HG02885 (cell line): ENCODE results near the gene CABLES1.
A peak's percentile ranks its signal among the peaks of the same experiment; 100 is the strongest.
"Not testable (repeated sequence)": the region's sequence is repeated elsewhere in the genome, so short reads cannot be mapped to it uniquely, and the experiment has no call there.

Experiments
- ATAC-seq: cut with Tn5 transposase; IDR thresholded peaks from one replicate; pipeline ENCODE4 v1.9.1; 2021; ENCODE audit warnings: mild to moderate bottlenecking; ENCODE audit not compliant: unreplicated experiment, poor library complexity

The CABLES1 gene

DNA sequence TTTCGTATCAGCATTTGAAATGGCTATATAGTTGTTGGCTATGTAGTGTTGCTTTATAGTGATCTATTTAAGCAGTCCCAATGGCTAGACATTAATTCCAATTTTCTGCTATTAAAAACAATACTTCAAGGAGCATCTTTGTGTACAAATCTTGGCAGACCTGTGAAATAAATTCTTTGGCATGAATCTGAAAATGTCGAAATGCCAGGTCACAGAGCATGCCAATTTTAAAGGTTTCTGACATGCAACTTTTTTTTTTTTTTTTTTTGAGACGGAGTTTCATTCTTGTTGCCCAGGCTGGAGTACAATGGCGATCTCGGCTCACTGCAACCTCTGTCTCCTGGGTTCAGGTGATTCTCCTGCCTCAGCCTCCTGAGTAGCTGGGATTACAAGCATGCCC lies 26.8 kb upstream of the CABLES1 start:
- no peak for ATAC-seq

GRCh38 chr18:23109163-23109562 lies 26.1 kb upstream of the CABLES1 start:
- not testable (repeated sequence) for ATAC-seq

GRCh38 chr18:23113576-23113975 lies 21.7 kb upstream of the CABLES1 start:
- ATAC-seq = no peak

DNA sequence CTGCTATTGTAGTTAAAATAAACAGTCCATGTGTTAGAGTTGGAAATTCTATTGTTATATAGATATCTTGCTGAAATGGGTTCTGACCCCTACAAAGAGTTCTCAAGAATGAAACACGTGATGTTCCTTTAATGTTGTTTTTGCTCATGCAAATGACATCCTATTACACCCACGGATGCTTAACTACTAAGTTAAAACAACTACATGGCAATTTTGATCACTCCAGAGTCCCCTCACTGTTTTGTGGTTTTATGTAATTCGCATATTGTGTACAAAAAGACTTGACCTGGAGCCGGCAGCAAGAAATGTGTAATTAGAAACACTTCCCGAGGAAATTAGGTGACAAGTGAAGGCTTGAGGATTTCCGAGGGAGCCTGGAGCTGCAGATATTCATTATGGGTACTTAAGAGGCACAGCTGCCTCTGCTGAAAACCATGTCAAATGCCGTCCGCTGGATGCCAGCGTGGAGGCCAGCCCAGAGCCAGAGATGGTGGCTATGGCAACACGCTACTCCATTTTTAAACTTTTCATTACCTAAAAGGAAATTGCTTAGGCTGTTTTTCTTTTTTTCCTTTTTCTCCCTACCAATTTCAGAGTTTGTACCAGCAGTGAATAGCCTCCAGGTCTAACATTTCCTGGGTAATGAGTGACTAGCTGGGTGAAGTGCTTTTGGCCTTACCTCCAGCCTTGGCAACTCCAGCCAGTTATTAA lies 21.0 kb upstream of the CABLES1 start:
- ATAC-seq = no peak

- ATAC-seq = no peak
Observed at GRCh38 chr18:23114911-23115310, 20.4 kb upstream of the CABLES1 start.

GRCh38 chr18:23115683-23116096 lies 19.6 kb upstream of the CABLES1 start:
- no peak for ATAC-seq

DNA sequence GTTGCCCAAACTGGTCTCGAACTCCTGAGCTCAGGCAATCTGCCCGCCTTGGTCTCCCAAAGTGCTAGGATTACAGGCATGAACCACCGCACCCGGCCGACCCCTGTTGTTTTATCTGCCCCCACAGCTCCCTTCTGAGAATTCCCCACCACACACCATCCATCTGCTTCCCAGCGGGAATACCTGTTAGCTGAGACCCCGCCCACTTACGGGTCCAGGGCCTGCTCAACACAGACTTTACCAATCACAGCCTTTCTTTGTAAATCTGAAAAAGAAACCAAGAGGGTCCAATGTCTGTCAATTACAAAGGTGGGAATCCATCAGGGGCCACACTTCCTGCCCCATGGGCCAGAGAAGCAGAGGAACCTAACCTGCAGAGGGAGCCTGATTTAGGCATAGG lies 14.2 kb upstream of the CABLES1 start:
- ATAC-seq = no peak

DNA sequence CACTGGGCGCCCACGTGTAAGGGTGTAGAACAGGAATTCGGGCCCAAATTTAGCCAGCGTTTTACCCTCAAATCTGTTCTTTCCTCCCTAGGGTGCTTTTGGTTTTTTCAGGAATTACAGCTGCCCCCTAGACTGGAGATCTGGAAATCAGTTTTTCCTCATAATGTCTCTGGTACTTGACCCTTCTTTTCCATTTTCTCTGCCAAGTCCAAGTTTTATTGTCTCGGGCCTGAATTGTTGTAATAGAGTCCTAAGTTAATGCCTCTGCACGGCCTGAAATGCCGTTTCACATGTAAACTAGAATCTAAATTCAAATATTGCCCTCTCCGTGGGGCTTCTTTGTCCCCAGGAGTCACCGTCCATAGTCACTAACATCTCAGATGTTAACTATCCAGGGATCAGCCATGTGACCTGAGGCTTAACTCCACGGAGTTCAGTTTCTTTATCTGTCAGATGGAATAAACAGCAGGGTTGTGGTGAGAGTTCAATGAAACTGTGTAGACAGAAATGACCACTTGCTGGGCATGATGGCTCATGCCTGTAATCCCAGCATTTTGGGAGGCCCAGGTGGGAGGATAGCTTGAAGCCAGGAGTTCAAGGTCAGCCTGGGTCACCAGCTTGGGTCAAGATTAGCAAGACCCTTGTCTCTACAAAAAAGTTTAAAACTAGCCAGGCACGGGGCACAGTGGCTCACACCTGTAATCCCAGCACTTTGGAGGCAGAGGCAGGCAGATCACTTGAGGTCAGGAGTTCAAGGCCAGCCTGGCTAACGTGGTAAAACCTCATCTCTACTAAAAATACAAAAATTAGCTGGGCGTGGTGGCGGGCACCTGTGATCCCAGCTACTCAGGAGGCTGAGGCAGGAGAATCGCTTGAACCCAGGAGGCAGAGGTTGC lies 12.7 kb upstream of the CABLES1 start:
- ATAC-seq = no peak

GRCh38 chr18:23126376-23127056 lies 8.8 kb upstream of the CABLES1 start:
- no peak for ATAC-seq

GRCh38 chr18:23127090-23127489 lies 8.2 kb upstream of the CABLES1 start:
- ATAC-seq = no peak

DNA sequence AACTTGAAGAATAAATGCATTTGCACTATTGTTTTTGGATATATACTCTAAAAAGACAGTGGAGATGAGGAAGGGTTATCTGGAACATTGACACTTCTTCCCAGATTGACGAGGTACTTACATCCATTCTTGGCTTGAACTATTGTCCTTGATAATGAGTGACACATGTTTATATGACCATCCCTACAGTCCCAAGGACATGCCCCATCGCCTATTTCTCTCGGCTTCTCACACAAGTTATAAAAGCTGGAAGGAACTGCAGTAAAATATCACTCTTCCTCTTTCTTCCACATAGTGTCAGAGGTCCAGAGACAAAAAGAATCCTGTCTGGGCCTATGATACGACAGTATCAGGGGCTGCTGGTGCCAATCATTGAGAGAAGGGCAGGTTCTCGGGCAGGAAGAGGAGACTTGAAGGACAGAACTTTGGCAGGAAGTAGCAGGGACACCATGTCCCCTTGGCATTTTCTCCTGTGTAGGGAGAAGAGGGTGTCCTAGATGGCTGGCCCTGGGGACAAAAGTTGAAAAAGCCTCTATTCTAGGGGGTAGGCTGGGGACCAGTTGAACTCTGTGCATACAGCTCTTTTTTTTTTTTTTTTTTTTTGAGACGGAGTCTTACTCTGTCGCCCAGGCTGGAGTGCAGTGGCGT lies 5.8 kb upstream of the CABLES1 start:
- no peak for ATAC-seq

DNA sequence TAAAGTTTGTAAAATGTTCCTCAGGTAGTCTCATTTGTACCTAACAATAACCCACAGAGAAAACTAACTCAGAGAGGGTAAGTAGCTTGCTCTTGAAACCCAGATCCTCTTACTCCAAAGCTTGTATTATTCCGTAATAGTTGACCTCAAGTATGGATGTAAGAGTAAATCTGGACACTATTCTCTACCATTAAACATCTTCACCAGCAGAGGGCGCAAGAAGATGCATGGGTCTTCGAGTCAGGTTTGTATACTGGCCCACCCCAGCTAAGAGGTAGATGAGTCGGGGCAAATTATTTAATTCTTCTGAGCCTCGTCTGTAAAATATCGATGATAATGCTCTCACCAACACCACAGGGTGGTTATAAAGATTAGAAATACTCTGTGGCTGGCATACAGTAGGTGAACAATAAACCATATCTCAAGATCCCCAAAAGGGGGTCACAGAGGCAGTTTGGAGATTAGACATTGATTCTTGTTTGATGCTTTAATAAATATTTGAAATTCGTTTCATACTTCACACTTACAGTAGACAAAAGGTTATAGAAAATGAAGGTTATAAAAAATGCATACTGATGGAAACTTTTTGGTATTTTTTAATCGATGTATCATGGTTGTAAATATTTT lies 3.5 kb upstream of the CABLES1 start:
- peak; percentile 22 for ATAC-seq

DNA sequence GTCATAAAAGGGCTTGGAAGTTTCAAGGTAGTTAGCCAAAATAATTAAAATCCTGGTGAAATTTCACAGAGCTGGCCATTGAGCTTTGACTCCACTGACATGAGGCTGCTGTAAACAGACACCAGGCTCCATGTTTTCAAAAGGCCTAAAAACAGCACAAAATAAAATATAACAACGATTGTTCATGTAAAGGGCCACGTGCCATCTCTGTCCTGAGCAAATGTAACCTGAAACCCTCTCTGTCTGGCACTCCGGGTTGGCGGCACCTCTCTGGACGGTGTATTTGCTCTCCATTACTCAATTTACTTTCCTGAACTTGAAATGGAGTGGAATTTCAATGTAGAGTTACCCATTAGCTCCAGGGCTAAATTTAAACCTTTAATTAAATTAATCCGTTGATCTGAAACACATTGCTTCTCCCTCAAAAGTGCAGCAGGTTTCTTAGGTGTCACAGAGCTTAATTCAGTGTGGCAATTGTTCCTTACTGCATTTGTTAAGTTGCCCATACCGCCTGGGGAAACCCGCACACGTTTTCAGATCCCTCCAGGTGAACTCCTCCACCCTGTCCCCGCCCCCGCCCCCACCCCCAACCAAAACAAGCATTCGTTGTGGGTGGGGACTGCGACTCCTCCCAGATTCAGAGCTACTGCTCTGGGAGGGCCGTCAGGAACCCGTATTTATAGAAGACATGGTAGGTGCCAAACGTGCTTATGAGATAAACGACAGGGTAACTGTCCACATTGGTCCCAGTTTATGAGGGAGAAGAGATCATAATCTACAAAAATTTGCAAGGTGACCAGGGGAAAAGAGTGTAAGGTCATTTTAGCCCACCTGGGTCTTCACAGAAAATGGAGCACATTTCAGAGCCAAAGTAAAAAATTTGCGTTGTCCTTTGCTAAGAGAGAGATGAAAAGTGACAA lies 1.2 kb upstream of the CABLES1 start:
- peak; percentile 42 for ATAC-seq

DNA sequence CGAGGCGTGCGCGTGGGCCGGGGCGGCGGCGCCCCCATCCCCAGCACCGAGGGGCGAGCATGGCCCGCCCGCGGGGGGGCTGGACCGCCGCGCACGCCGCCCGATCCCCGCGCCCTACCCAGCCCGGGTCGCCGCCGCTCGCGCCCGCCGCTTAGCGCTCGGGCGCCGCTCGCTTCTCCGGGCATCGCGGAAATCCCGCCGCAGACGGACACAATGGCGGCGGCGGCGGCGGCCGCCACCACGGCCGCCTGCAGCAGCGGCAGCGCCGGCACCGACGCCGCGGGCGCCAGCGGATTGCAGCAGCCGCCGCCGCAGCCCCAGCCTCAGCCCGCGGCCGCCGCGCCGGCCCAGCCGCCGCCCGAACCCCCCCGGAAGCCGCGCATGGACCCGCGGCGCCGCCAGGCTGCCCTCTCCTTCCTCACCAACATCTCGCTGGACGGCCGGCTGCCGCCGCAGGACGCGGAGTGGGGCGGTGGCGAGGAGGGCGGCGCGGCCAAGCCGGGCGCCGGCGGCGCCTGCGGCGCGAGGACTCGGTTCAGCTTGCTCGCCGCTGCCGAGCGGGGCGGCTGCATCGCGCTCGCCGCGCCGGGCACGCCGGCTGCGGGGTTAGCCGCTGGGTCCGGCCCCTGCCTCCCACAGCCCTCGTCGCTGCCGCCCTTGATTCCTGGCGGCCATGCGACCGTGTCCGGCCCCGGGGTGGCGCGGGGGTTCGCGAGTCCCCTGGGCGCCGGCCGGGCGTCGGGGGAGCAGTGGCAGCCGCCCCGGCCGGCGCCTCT lies 453 bp downstream of the CABLES1 start:
- ATAC-seq = peak; percentile 33

- ATAC-seq = peak; percentile 9
Observed at GRCh38 chr18:23136326-23137096, 1.2 kb downstream of the CABLES1 start.

- peak; percentile 25 for ATAC-seq
Observed at GRCh38 chr18:23137097-23137635, 1.9 kb downstream of the CABLES1 start.

DNA sequence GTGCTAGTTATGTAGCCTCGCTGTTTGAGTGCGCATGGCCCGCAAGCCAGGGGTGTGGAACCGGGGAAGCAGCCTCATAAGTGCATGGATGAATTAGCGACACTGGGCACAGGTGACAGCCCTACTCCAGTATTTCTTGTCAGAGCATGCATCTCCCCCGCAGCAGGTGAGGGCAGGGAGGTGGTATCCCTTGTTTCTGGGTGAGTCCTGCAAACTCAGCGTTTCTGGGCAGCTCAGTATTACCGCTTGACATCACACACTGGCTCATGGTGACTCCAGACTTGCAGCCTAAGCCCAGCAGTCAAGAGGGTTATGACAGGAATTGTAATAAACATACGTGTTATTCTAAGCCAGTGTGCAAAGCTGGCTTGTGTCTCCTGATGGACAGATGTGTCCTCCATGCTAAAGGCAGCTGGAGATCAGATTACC lies 2.5 kb downstream of the CABLES1 start:
- ATAC-seq = no peak
